SK-N-SH (cell line): ENCODE results near the gene GALNT13. TPM values are rescaled to one million over a fixed set of nuclear protein-coding genes. Genes with fewer than 3 reads are reported as not detected.

Experiments used
- CTCF ChIA-PET: fragments of 300-600, 350-600 bp; formaldehyde crosslinking; extraction: SDS; loops from one replicate; lab custom pipeline; 2021; lab: Yijun Ruan, JAX
- POLR2A ChIA-PET: fragments of 350-600 bp; sonication (Branson Sonifier 250); formaldehyde crosslinking; extraction: SDS; loops from one replicate; lab custom pipeline; 2020; ENCODE audit warnings: antibody characterized with exemption, inconsistent platforms; lab: Yijun Ruan, JAX
- DNase-seq: peaks from one replicate; pipeline ENCODE4 v3.0.0; 2012
- H2AFZ ChIP-seq: fragments of 200-600 bp; sonication (generic); 2 replicates; pipeline ENCODE4 v1.8.1; 2016; ENCODE audit warnings: antibody characterized with exemption, mild to moderate bottlenecking, low read depth
- H3F3A ChIP-seq: fragments of 200-600 bp; sonication (generic); replicated peaks from 2 replicates; pipeline ENCODE3; 2016; ENCODE audit warnings: antibody characterized with exemption, mild to moderate bottlenecking; ENCODE audit not compliant: insufficient read depth
- H3K27ac ChIP-seq, 2 experiments: fragments of 200-500 bp in 1 of 2; fragments of 200-600 bp in 1 of 2; sonication (Bioruptor generic) in 1 of 2; sonication (generic), shearing (Covaris generic) in 1 of 2; 2 replicates each; pipeline versions ENCODE4 v1.5.1 to v1.6.1; 2014 to 2016; ENCODE audit warnings: low read depth in 2 of 2, inconsistent platforms in 1 of 2, low read length in 1 of 2, mild to moderate bottlenecking in 1 of 2, mixed read lengths in 1 of 2
- H3K27me3 ChIP-seq: fragments of 200-600 bp; sonication (generic), shearing (Covaris generic); 2 replicates; pipeline ENCODE4 v1.6.1; 2016; ENCODE audit warnings: mixed run types; ENCODE audit not compliant: insufficient read depth
- H3K36me3 ChIP-seq, 2 experiments: fragments of 200-500 bp in 1 of 2; fragments of 200-600 bp in 1 of 2; sonication (Bioruptor generic) in 1 of 2; sonication (generic) in 1 of 2; replicated peaks in 1 of 2; 2 replicates each; pipeline versions ENCODE3 to v1.5.1; 2014 to 2016; ENCODE audit warnings: low read length in 1 of 2, mild to moderate bottlenecking in 1 of 2; ENCODE audit not compliant: insufficient read depth in 2 of 2, control insufficient read depth in 1 of 2
- H3K4me1 ChIP-seq, 2 experiments: fragments of 200-500 bp in 1 of 2; fragments of 200-600 bp in 1 of 2; sonication (Bioruptor generic) in 1 of 2; sonication (generic), shearing (Covaris generic) in 1 of 2; 2 replicates each; pipeline versions ENCODE4 v1.5.1 to v1.6.1; 2014 to 2016; ENCODE audit warnings: low read depth in 1 of 2, low read length in 1 of 2, mixed run types in 1 of 2; ENCODE audit not compliant: insufficient read depth in 2 of 2, control insufficient read depth in 1 of 2
- H3K4me2 ChIP-seq: fragments of 200-600 bp; sonication (generic), shearing (Covaris generic); 2 replicates; pipeline ENCODE4 v1.6.1; 2017; ENCODE audit warnings: mixed run types
- H3K4me3 ChIP-seq, 2 experiments: fragments of 200-500 bp in 1 of 2; fragments of 200-600 bp in 1 of 2; sonication (Bioruptor generic) in 1 of 2; sonication (generic), shearing (Covaris generic) in 1 of 2; 2 replicates each; pipeline versions ENCODE4 v1.5.1 to v1.8.1; 2014 to 2016; ENCODE audit warnings: low read depth in 2 of 2, inconsistent platforms in 1 of 2, low read length in 1 of 2, mild to moderate bottlenecking in 1 of 2, mixed read lengths in 1 of 2, moderate library complexity in 1 of 2
- H3K79me2 ChIP-seq: fragments of 200-600 bp; sonication (generic); 2 replicates; pipeline ENCODE4 v1.8.1; 2017; ENCODE audit warnings: mild to moderate bottlenecking; ENCODE audit not compliant: insufficient read depth
- H3K9ac ChIP-seq: fragments of 200-600 bp; sonication (generic); 2 replicates; pipeline ENCODE4 v1.6.1; 2017; ENCODE audit warnings: mixed run types
- H3K9me2 ChIP-seq: fragments of 200-600 bp; sonication (generic); 2 replicates; pipeline ENCODE4 v1.6.1; 2017; ENCODE audit warnings: mixed run types
- H3K9me3 ChIP-seq: fragments of 200-600 bp; sonication (generic); 2 replicates; pipeline ENCODE4 v1.6.1; 2017; ENCODE audit warnings: mixed run types, mild to moderate bottlenecking, moderate library complexity
- H4K20me1 ChIP-seq: fragments of 200-600 bp; sonication (generic); 2 replicates; pipeline ENCODE4 v1.6.1; 2017; ENCODE audit warnings: mild to moderate bottlenecking, mixed run types; ENCODE audit not compliant: insufficient read depth
- EZH2phosphoT487 ChIP-seq: fragments of 200-600 bp; sonication (generic); IDR thresholded peaks from 2 replicates; pipeline ENCODE4 v1.6.1; 2017; ENCODE audit warnings: low read depth, mixed run types, mild to moderate bottlenecking, antibody characterized with exemption, moderate library complexity, borderline replicate concordance
- GABPA ChIP-seq: IDR thresholded peaks from 2 replicates; pipeline ENCODE4 v1.4.0; 2012; ENCODE audit warnings: low read depth, mild to moderate bottlenecking
- GATA2 ChIP-seq: sonication (generic); formaldehyde crosslinking; IDR thresholded peaks from 2 replicates; pipeline ENCODE4 v1.5.0; 2020; ENCODE audit warnings: mild to moderate bottlenecking, missing genetic modification reagents
- JUND ChIP-seq: IDR thresholded peaks from 2 replicates; pipeline ENCODE4 v1.4.0; 2012
- MEF2A ChIP-seq: IDR thresholded peaks from 2 replicates; pipeline ENCODE4 v1.4.0; 2012; ENCODE audit warnings: low read depth, borderline replicate concordance
- MXI1 ChIP-seq: IDR thresholded peaks from 2 replicates; pipeline ENCODE4 v1.6.1; 2012; ENCODE audit warnings: mild to moderate bottlenecking, low read depth, low read length, improper control_type of control experiment
- NFIC ChIP-seq: IDR thresholded peaks from 2 replicates; pipeline ENCODE4 v1.4.0; 2012; ENCODE audit warnings: borderline replicate concordance
- POLR2AphosphoS5 ChIP-seq: IDR thresholded peaks from 2 replicates; pipeline ENCODE4 v1.6.1; 2012; ENCODE audit warnings: low read depth, low read length
- RAD21 ChIP-seq: IDR thresholded peaks from 2 replicates; pipeline ENCODE4 v1.6.1; 2012; ENCODE audit warnings: mild to moderate bottlenecking, low read length
- RFX5 ChIP-seq: IDR thresholded peaks from 2 replicates; pipeline ENCODE4 v1.6.1; 2012; ENCODE audit warnings: mild to moderate bottlenecking, improper control_type of control experiment, low read length
- SIN3A ChIP-seq: IDR thresholded peaks from 2 replicates; pipeline ENCODE4 v1.6.1; 2012; ENCODE audit warnings: low read depth, mild to moderate bottlenecking, low read length, moderate library complexity, borderline replicate concordance
- TAF1 ChIP-seq: IDR thresholded peaks from 2 replicates; pipeline ENCODE4 v1.6.1; 2012; ENCODE audit warnings: low read depth, mild to moderate bottlenecking, low read length, moderate library complexity, borderline replicate concordance
- TEAD4 ChIP-seq: IDR thresholded peaks from 2 replicates; pipeline ENCODE4 v1.4.0; 2012; ENCODE audit warnings: mild to moderate bottlenecking, borderline replicate concordance; ENCODE audit not compliant: insufficient read depth
- WGBS: methylation state at CpG from one replicate; pipeline ENCODE4 v1.1.6; 2017; ENCODE audit warnings: low lambda C conversion rate; 5-methylcytosine and 5-hydroxymethylcytosine counted together
- polyA plus RNA-seq, 3 experiments: library from polyadenylated mRNA; depleted of rRNA; stranded (reverse); fragments of >200 nt; gene quantifications; 2 replicates each; pipeline ENCODE4 v1.2.3, GENCODE V29; 2012
- TF ChIP-seq, protein P1 (sequence below): IDR thresholded peaks from 2 replicates; pipeline ENCODE4 v1.4.0; 2012; ENCODE audit warnings: low read depth, borderline replicate concordance
- TF ChIP-seq, protein P2 (sequence below): IDR thresholded peaks from 2 replicates; pipeline ENCODE4; 2012
- TF ChIP-seq, protein P3 (sequence below): fragments of 150-350 bp; IDR thresholded peaks from 2 replicates; pipeline ENCODE4 v1.6.1; 2016; ENCODE audit warnings: mild to moderate bottlenecking, low read depth, low read length
- TF ChIP-seq, protein P4 (sequence below): IDR thresholded peaks from 2 replicates; pipeline ENCODE4 v1.4.0; 2012; ENCODE audit warnings: low read depth
- TF ChIP-seq, protein P5 (sequence below): fragments of 200-600 bp; sonication (generic); IDR thresholded peaks from 2 replicates; pipeline ENCODE4 v1.6.1; 2017; ENCODE audit warnings: antibody characterized with exemption, mild to moderate bottlenecking, moderate library complexity

GALNT13 gene
- polyA plus RNA-seq, 1 of the 3 experiments (the other 2 are of a cell fraction), result 0.33 TPM

DNA sequence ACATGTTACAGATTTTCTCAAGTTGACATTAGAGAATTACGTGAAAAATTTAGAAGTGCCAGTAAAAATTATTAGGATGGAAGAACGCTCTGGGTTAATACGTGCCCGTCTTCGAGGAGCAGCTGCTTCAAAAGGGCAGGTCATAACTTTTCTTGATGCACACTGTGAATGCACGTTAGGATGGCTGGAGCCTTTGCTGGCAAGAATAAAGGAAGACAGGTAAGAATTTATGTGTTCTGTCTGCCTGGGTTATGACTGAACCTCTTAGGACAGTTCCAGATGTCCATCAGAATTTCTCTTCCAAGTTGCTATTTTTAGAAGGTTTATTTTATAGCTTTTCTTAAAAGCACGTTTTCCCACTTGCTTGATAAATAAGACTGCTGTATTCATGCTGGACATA, 371.0 kb downstream of the GALNT13 start (continued):
- TF ChIP-seq, protein P1, sequence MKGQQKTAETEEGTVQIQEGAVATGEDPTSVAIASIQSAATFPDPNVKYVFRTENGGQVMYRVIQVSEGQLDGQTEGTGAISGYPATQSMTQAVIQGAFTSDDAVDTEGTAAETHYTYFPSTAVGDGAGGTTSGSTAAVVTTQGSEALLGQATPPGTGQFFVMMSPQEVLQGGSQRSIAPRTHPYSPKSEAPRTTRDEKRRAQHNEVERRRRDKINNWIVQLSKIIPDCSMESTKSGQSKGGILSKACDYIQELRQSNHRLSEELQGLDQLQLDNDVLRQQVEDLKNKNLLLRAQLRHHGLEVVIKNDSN, result no peak
- no peak for TF ChIP-seq TAF1
- TF ChIP-seq, protein P2, sequence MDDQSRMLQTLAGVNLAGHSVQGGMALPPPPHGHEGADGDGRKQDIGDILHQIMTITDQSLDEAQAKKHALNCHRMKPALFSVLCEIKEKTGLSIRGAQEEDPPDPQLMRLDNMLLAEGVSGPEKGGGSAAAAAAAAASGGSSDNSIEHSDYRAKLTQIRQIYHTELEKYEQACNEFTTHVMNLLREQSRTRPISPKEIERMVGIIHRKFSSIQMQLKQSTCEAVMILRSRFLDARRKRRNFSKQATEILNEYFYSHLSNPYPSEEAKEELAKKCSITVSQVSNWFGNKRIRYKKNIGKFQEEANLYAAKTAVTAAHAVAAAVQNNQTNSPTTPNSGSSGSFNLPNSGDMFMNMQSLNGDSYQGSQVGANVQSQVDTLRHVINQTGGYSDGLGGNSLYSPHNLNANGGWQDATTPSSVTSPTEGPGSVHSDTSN, result no peak

DNA sequence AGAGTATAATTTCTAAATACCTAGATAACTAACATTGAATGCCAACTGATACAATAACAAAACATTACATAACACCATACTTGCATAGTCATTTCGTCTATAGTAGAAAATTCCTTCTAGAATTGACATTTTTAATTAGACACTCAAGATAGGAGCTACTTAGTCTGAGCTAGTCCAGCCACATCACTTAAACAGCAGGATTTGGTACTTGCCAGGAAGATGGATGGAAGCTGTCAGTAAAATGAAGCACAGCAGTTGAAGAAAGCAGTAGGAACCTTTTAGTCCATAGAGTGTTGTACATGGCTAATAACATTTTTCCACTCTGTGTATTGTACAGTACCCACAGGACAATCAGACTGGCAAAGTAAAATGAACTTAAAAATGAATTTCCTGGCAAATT, 372.0 kb downstream of the GALNT13 start:
- H3F3A ChIP-seq, result no peaks in the 10 kb centered on the region
- H3K27me3 ChIP-seq, result no peaks in the 10 kb centered on the region
- peak; percentile 3 for DNase-seq
- H3K4me1 ChIP-seq, result no peaks in the 10 kb centered on the region; a peak in 1 of 4 replicates
- H3K4me2 ChIP-seq, result no peak overlapping the region
- no peak overlapping the region for H3K27ac ChIP-seq
- H3K79me2 ChIP-seq, result no peaks in the 10 kb centered on the region
- CTCF ChIA-PET, result interaction anchor here (0.9 to 1.2 kb wide), 2 partner anchors 9 to 12 kb away, joined by 3 to 5 read pairs; no protein-coding TSS in a partner anchor
- no peak overlapping the region for H2AFZ ChIP-seq
- H3K36me3 ChIP-seq, result peaks cover 0 to 2% of the 10 kb centered on the region in 2 experiments
- H3K9ac ChIP-seq, result no peak overlapping the region
- H4K20me1 ChIP-seq, result no peaks in the 10 kb centered on the region
- no peaks in the 10 kb centered on the region for H3K9me3 ChIP-seq
- TF ChIP-seq, protein P3, sequence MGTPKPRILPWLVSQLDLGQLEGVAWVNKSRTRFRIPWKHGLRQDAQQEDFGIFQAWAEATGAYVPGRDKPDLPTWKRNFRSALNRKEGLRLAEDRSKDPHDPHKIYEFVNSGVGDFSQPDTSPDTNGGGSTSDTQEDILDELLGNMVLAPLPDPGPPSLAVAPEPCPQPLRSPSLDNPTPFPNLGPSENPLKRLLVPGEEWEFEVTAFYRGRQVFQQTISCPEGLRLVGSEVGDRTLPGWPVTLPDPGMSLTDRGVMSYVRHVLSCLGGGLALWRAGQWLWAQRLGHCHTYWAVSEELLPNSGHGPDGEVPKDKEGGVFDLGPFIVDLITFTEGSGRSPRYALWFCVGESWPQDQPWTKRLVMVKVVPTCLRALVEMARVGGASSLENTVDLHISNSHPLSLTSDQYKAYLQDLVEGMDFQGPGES, result no peak
- TF ChIP-seq NFIC (no peak), POLR2AphosphoS5 (no peak), EZH2phosphoT487 (no peak), JUND (no peak), GABPA (no peak), MEF2A (no peak), TAF1 (no peak), MXI1 (no peak), RFX5 (no peak), TEAD4 (no peak), GATA2 (no peak), RAD21 (no peak), SIN3A (no peak)
- TF ChIP-seq, protein P4, sequence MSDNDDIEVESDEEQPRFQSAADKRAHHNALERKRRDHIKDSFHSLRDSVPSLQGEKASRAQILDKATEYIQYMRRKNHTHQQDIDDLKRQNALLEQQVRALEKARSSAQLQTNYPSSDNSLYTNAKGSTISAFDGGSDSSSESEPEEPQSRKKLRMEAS, result no peak
- TF ChIP-seq, protein P2, result no peak
- TF ChIP-seq, protein P5, sequence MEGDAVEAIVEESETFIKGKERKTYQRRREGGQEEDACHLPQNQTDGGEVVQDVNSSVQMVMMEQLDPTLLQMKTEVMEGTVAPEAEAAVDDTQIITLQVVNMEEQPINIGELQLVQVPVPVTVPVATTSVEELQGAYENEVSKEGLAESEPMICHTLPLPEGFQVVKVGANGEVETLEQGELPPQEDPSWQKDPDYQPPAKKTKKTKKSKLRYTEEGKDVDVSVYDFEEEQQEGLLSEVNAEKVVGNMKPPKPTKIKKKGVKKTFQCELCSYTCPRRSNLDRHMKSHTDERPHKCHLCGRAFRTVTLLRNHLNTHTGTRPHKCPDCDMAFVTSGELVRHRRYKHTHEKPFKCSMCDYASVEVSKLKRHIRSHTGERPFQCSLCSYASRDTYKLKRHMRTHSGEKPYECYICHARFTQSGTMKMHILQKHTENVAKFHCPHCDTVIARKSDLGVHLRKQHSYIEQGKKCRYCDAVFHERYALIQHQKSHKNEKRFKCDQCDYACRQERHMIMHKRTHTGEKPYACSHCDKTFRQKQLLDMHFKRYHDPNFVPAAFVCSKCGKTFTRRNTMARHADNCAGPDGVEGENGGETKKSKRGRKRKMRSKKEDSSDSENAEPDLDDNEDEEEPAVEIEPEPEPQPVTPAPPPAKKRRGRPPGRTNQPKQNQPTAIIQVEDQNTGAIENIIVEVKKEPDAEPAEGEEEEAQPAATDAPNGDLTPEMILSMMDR, result no peak
- no peak overlapping the region for H3K4me3 ChIP-seq
- H3K9me2 ChIP-seq, result no peaks in the 10 kb centered on the region
- POLR2A ChIA-PET, result no interaction called here
- 17% methylated on average over 1 of the region's 1 CpG for WGBS
